ENCODE results near the gene CDV3.

DNA sequence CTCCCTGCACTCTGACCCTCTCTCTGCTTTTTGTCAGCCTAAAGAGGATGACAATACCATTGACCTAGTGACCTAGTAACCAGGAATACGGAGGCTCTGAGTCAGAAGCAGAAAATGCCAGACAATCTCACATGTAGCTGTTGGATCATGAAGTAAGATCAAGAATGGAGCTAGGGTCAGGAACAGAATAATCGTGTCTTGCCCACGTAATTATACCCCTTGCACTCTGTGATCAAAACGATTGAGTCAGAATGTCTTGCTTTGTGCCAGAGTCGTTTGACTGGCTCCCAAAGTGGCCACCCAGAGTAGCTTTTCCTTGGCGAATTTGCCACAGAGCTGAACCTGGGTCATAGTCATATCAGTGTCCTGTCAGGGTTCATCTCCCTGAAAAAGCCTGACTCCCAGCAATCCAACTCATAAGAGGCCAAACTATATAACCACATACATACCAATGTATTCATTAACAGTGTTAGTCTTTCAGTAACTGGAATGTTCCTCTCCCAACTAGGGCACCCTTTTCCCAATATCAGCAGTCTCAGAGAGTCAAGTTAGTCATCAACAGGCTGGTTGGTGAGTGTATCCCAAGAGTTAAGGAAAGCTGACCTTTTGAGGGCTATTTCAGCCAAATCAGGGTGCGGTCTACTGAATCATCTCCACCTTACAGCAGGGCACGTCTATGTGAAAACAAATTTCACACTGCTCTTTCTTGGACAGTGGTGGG, 5.0 kb upstream of the CDV3 start:
- no peak for TF ChIP-seq JUND (IDR thresholded peaks at IDR 0.05)
- no peak for TF ChIP-seq YY1 (IDR thresholded peaks at IDR 0.05)
- TF ChIP-seq REST (IDR thresholded peaks at IDR 0.05): no peak

Data from liver (tissue), 2 donors.